DND-41 (cell line): ENCODE results near the gene LRRC8D.

Source experiments
- ATAC-seq: fragments of 200-7000 bp; cut with Tn5 transposase; 3 replicates; pipeline ENCODE4 v1.9.1; 2021; ENCODE audit warnings: low read depth; ENCODE audit not compliant: insufficient read depth
- DNase-seq: peaks from one replicate; pipeline ENCODE4 v3.0.0-alpha.2; 2020
- H2AFZ ChIP-seq: 2 replicates; pipeline ENCODE4 v1.6.0; 2012; ENCODE audit warnings: low read depth, low read length
- H3K27ac ChIP-seq: 2 replicates; pipeline ENCODE4 v1.5.1; 2012; ENCODE audit warnings: low read length, inconsistent platforms
- H3K27me3 ChIP-seq: fragments of 200-600 bp; sonication (generic); 2 replicates; pipeline ENCODE4 v1.6.0; 2012; ENCODE audit warnings: low read length, mild to moderate bottlenecking, inconsistent platforms; ENCODE audit not compliant: insufficient read depth, poor library complexity
- H3K36me3 ChIP-seq: 2 replicates; pipeline ENCODE4 v1.5.1; 2012; ENCODE audit warnings: low read length, inconsistent platforms; ENCODE audit not compliant: insufficient read depth
- H3K4me1 ChIP-seq: 2 replicates; pipeline ENCODE4 v1.5.1; 2012; ENCODE audit warnings: mild to moderate bottlenecking, low read length; ENCODE audit not compliant: insufficient read depth
- H3K4me2 ChIP-seq: 2 replicates; pipeline ENCODE4 v1.6.0; 2012; ENCODE audit warnings: mild to moderate bottlenecking, moderate library complexity, low read length, inconsistent platforms; ENCODE audit not compliant: insufficient read depth
- H3K4me3 ChIP-seq, 2 experiments: fragments of 200-600 bp in 1 of 2; shearing (Covaris generic) in 1 of 2; 2 replicates each; pipeline ENCODE4 v1.5.1; 2012 to 2016; ENCODE audit warnings: inconsistent platforms in 2 of 2, low read length in 2 of 2, mild to moderate bottlenecking in 2 of 2, low read depth in 1 of 2, moderate library complexity in 1 of 2
- H3K79me2 ChIP-seq: 2 replicates; pipeline ENCODE4 v1.6.0; 2012; ENCODE audit warnings: low read length, inconsistent platforms; ENCODE audit not compliant: insufficient read depth
- H3K9ac ChIP-seq: 2 replicates; pipeline ENCODE4 v1.6.0; 2012; ENCODE audit warnings: low read depth, mild to moderate bottlenecking, inconsistent platforms, low read length, moderate library complexity
- H3K9me3 ChIP-seq: 2 replicates; pipeline ENCODE4 v1.5.1; 2012; ENCODE audit warnings: low read length, moderate library complexity, mild to moderate bottlenecking, inconsistent platforms; ENCODE audit not compliant: insufficient read depth, severe bottlenecking
- H4K20me1 ChIP-seq: 2 replicates; pipeline ENCODE4 v1.6.0; 2012; ENCODE audit warnings: low read length; ENCODE audit not compliant: insufficient read depth
- EZH2 ChIP-seq: IDR thresholded peaks from 3 replicates; pipeline ENCODE4 v1.6.1; 2012; ENCODE audit warnings: borderline replicate concordance, low read depth, mild to moderate bottlenecking, moderate library complexity, low read length, inconsistent platforms; ENCODE audit not compliant: severe bottlenecking
- TF ChIP-seq, protein P1 (sequence below): IDR thresholded peaks from 2 replicates; pipeline ENCODE4 v1.5.1; 2012; ENCODE audit warnings: borderline replicate concordance, low read length, moderate library complexity, mild to moderate bottlenecking; ENCODE audit not compliant: poor library complexity, severe bottlenecking; ENCODE audit errors: extremely low read depth

Gene LRRC8D

GRCh38 chr1:89973471-89974127 lies 152.8 kb downstream of the LRRC8D start:
- Histone ChIP-seq H3K9ac (no peak overlapping the region), H3K27me3 (no peaks in the 10 kb centered on the region), H2AFZ (no peak overlapping the region), H4K20me1 (no peaks in the 10 kb centered on the region), H3K4me1 (peaks cover 8% of the 10 kb centered on the region), H3K79me2 (no peaks in the 10 kb centered on the region), H3K4me2 (no peak overlapping the region), H3K36me3 (no peaks in the 10 kb centered on the region), H3K27ac (no peak overlapping the region), H3K4me3 (no peak overlapping the region), H3K9me3 (no peaks in the 10 kb centered on the region)
- TF ChIP-seq, protein P1, sequence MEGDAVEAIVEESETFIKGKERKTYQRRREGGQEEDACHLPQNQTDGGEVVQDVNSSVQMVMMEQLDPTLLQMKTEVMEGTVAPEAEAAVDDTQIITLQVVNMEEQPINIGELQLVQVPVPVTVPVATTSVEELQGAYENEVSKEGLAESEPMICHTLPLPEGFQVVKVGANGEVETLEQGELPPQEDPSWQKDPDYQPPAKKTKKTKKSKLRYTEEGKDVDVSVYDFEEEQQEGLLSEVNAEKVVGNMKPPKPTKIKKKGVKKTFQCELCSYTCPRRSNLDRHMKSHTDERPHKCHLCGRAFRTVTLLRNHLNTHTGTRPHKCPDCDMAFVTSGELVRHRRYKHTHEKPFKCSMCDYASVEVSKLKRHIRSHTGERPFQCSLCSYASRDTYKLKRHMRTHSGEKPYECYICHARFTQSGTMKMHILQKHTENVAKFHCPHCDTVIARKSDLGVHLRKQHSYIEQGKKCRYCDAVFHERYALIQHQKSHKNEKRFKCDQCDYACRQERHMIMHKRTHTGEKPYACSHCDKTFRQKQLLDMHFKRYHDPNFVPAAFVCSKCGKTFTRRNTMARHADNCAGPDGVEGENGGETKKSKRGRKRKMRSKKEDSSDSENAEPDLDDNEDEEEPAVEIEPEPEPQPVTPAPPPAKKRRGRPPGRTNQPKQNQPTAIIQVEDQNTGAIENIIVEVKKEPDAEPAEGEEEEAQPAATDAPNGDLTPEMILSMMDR: no peak
- no peak for TF ChIP-seq EZH2
- no peak for DNase-seq
- ATAC-seq: peak; percentile 76

DNA sequence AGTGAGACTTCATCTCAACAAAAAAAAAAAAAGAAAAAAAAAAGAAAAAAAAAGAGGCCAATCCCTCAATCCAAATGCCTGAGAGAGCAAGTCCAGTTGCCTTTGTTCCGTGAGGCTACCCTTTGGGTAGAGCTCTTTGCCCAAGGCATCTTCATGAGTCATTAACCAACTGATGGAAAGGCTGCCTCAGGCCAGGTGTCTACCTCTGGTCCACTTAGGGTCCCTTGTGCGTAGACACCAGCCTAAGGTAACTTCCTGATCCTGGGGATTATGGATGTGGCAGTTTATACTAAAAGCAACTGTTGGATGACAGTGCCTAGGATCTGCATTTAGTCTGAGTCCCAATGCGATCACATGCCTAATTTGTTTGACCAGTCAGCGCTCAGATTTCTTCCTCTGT lies 153.4 kb downstream of the LRRC8D start:
- ATAC-seq: no peak
- no peak for DNase-seq
- Histone ChIP-seq H3K4me3 (no peak overlapping the region), H3K36me3 (no peaks in the 10 kb centered on the region), H3K4me1 (peaks cover 8% of the 10 kb centered on the region), H2AFZ (no peak overlapping the region), H3K4me2 (no peak overlapping the region), H3K9me3 (no peaks in the 10 kb centered on the region), H3K27me3 (no peaks in the 10 kb centered on the region), H3K79me2 (no peaks in the 10 kb centered on the region), H4K20me1 (no peaks in the 10 kb centered on the region), H3K27ac (no peak overlapping the region), H3K9ac (no peak overlapping the region)
- TF ChIP-seq EZH2: no peak
- TF ChIP-seq, protein P1: no peak

DNA sequence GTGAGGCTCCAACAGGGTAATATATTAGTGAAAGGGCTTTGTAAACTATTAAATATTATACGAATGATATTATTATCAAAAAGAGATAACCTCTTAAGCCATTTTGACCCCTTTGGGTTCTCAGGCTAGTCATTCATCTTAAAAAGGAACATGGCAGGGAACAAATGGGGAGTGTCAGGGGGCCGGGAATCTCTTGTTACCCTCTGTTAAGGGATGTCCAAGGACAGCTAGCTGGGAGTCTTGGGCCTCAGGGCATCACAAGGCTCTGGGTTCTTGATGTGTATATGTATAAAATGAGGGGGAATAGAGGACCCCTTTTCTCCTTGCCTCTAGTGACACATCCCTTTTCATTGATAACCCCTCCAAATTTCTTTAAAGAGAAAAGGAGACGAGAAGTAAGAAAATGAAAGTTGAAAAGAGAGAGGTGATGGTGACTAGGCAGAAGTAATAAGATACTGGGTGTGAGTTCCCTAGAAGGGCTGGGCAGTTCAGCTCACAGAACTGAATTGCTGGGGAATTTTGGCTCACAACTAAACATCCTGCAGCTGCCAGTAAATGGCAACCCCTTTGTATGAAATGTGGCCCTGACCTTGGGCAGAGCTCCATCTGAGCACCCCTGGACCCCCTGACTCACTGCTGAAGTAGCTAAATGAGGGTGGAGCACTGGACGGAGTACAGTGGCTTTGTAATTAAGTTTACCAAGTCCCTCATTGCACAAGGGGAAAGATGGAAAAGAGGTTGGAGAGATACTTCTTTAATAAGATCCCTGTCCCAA lies 154.1 kb downstream of the LRRC8D start:
- H3K4me1 ChIP-seq: peaks cover 8% of the 10 kb centered on the region
- H3K9ac ChIP-seq: no peak overlapping the region
- H3K4me2 ChIP-seq: no peak overlapping the region
- no peak for ATAC-seq
- no peak overlapping the region for H3K27ac ChIP-seq
- no peaks in the 10 kb centered on the region for H4K20me1 ChIP-seq
- DNase-seq: no peak
- H2AFZ ChIP-seq: no peak overlapping the region
- H3K4me3 ChIP-seq: no peak overlapping the region
- TF ChIP-seq, protein P1: no peak
- no peak for TF ChIP-seq EZH2
- no peaks in the 10 kb centered on the region for H3K79me2 ChIP-seq
- no peaks in the 10 kb centered on the region for H3K27me3 ChIP-seq
- H3K36me3 ChIP-seq: no peaks in the 10 kb centered on the region
- no peaks in the 10 kb centered on the region for H3K9me3 ChIP-seq
